ENCODE data around the gene PTH2.

- TF ChIP-seq CTCF (IDR thresholded peaks at IDR 0.05; ENCODE audit: insufficient read depth, low read depth, low read length) (no peak), EZH2 (IDR thresholded peaks at IDR 0.05; ENCODE audit: insufficient read depth, low read length) (no peak)
These were observed 36.1 kb upstream of the PTH2 start for GRCh38 chr19:49459388-49459787.
